ENCODE results near the gene TESK2.
"Not testable (repeated sequence)": the region's sequence is repeated elsewhere in the genome, so short reads cannot be mapped to it uniquely, and the experiment has no call there.

Gene TESK2

GRCh38 chr1:45490626-45491486 is at the start of gene TESK2:
TSS of gene TESK2 (minus strand) at chr1:45491163. CDS start at chr1:45457785, 33,378 bp downstream.
- peak; percentile 79 to 98 for DNase-seq

GRCh38 chr1:45536886-45537285 is 45.9 kb upstream of the TESK2 start:
- DNase-seq: no peak

GRCh38 chr1:45535988-45536766 is 45.2 kb upstream of the TESK2 start:
- no peak for DNase-seq

- DNase-seq: no peak
Observed at GRCh38 chr1:45531873-45532272, 40.9 kb upstream of the TESK2 start.

GRCh38 chr1:45530632-45531135 is 39.7 kb upstream of the TESK2 start:
- DNase-seq: no peak

GRCh38 chr1:45526135-45526644 is 35.2 kb upstream of the TESK2 start:
- no peak for DNase-seq

- DNase-seq: not testable (repeated sequence)
Observed at GRCh38 chr1:45523975-45524374, 33.0 kb upstream of the TESK2 start.

GRCh38 chr1:45523516-45523915 is 32.6 kb upstream of the TESK2 start:
- DNase-seq: not testable (repeated sequence)

GRCh38 chr1:45522324-45523104 is 31.6 kb upstream of the TESK2 start:
- no peak for DNase-seq

GRCh38 chr1:45521413-45522323 is 30.7 kb upstream of the TESK2 start, which contains the start of gene PRDX1:
TSS of gene PRDX1 (minus strand) at chr1:45521884. CDS start at chr1:45519043, 2,841 bp downstream.
- DNase-seq: peak; percentile 97 to 98

GRCh38 chr1:45519774-45520173 is 28.8 kb upstream of the TESK2 start:
- not testable (repeated sequence) for DNase-seq

- DNase-seq: no peak
Observed at GRCh38 chr1:45518910-45519309, 27.9 kb upstream of the TESK2 start.

- not testable (repeated sequence) for DNase-seq
Observed at GRCh38 chr1:45518366-45518765, 27.4 kb upstream of the TESK2 start.

GRCh38 chr1:45516465-45516864 is 25.5 kb upstream of the TESK2 start:
- no peak for DNase-seq

GRCh38 chr1:45516036-45516435 is 25.1 kb upstream of the TESK2 start:
- no peak for DNase-seq

GRCh38 chr1:45513532-45514260 is 22.7 kb upstream of the TESK2 start:
- not testable (repeated sequence) for DNase-seq

- peak; percentile 13 to 41 for DNase-seq
Observed at GRCh38 chr1:45512641-45513054, 21.7 kb upstream of the TESK2 start.

GRCh38 chr1:45510972-45511527 is 20.1 kb upstream of the TESK2 start:
- no peak for DNase-seq

GRCh38 chr1:45510036-45510971 is 19.3 kb upstream of the TESK2 start:
- DNase-seq: no peak
